GOT3 (cell line): ENCODE results near the gene APIP.
"Not testable (repeated sequence)": the region's sequence is repeated elsewhere in the genome, so short reads cannot be mapped to it uniquely, and the experiment has no call there.

Source experiments
- DNase-seq: peaks from one replicate; lab custom pipeline; 2025; ENCODE audit warnings: mixed read lengths; lab: John Stamatoyannopoulos, UW

The APIP gene

GRCh38 chr11:34926101-34926830 is 10.1 kb upstream of the APIP start:
- DNase-seq, result no peak

DNA sequence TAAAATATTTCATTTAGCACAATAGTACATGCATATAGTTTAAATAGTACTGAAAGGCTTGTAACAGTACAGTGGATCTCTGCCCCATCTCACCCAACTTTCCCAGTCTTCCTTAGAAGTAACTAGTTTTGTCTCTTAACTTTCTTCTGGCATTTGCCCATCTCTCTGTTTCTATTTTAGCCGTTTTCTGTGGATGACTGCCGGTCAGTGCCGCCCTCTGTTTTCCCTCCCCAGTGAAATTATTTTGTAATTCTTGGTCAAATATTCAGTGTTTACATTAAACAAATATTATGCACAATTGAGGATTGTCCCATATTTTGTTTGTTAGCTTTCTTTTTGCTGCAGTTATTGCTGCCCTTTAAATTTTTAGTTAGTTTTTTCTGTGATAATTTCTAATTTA is 8.5 kb upstream of the APIP start:
- no peak for DNase-seq

- no peak for DNase-seq
These were observed 5.0 kb upstream of the APIP start for GRCh38 chr11:34921156-34921555.

DNA sequence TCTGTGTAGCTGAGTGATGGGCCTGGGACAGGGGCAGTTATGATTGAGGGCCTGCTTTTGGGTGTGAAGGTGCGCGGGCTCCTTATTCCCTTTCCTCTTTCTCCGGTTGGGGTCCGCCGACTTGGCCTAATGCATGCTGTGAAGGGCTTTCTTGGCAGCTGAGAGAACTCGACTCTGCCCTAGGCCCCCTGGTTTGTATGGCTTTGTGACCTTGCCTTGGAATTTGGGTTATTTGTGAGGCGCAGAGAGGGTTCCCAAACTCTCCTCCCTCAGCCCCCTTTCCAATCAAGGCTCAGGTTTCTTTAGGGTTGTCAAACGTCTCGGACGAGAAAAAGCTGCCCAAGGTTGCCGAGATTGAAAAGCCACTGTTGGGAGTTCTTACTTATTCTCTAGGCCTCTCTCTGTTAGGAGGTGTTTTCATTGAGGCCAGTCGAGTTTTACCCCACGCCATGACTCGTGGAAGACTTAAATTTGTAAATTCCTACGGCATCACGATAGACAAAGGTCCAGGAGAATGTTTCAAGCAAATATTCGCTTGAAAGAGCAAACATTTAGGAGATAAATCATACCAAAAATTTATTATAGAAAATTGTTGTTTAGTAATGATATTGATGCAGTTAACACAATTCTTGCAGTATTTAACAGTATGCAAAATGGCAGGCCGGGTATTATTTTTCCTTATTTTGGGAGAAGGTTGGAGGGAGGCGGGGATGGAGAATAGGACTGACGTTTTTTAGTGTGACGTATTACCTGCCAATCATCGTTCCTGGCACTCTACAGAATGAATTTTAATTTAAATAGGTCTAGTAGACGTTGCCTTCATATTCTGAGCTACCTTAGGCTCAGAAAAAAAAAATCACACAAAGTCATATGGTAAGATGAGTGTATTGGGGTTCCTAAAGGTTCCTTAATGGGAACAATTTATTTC is 928 bp upstream of the APIP start:
- no peak for DNase-seq

GRCh38 chr11:34915136-34916014 is 804 bp downstream of the APIP start:
- DNase-seq, result no peak

- DNase-seq, result not testable (repeated sequence)
These were observed 2.6 kb downstream of the APIP start for GRCh38 chr11:34913556-34913955.

DNA sequence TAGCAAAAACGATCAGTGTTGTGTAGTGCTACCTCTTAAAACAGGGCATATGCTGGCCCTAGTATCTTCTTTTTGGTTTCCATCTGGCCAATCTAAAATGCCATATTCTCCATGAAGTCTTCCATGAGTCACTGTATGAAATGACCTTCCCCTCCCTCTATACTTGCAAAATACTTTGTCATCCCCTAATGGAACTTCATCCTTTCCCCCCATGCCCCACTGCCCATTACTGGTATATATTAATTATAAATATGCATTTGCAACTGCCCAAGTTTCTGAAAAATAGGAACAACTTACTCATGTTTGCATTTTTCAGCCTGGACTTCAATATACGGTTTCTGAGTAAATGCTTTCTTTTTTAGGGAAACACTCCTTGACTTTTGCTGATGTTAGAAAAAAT is 4.5 kb downstream of the APIP start:
- DNase-seq, result no peak

DNA sequence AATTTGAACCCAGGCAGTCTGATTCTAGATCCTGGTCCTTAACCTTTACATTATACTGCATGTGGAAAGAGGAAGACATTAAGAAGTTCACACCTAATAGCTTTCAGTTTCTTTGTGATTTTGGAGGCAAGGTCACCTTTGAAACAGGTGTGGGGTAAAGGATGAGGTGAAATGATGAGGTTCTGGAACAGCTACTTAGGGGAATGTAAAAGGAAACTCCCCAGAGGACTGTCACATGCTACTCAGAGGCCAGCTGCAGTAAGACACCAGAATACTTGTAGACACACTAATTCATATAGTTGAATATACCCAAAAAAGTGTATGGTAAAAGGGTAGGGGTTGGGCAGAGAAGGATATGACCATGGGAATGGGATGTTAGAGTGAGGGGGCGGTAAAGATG is 5.4 kb downstream of the APIP start:
- DNase-seq, result no peak

DNA sequence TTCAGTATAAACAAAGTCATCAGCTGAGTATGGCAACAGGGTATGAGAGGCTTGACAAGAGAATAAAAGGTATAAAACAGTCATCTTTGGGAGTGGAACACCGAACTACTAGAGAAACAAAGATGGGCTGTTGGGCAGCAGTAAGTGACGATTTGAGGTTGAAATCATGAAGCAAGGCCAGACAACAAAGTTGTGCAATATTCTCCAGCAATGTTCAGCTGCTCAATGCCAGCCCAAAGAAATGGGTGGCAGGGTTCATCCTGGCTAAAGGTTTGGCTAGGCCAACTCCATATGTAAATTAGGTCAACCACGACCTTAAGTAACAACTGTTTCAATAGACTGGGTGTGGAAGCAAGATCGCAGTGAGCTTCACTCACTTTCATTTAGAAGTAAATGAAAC is 6.2 kb downstream of the APIP start:
- no peak for DNase-seq

DNA sequence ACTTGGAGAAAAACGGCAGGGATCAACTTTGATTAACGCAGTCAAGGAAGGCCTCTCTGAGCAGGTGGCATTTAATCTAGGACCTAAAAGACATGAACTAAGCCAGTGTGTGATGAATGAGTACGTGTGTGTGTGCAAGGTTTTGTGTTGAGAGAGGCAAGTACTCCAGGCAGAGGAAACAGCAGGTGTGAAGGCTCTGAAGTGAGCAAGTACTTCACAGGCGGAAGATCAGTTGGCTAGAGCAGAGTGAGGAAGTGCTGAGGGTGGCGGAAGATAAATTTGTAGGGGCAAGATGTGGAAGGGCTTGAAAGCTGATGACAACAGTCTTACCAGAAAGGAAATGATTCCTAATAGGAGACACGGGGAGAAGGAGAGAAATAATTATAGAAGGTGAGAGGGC is 6.8 kb downstream of the APIP start:
- DNase-seq, result no peak

- DNase-seq, result no peak
These were observed 8.1 kb downstream of the APIP start for GRCh38 chr11:34907934-34908593.

GRCh38 chr11:34905666-34906065 is 10.5 kb downstream of the APIP start:
- DNase-seq, result no peak

DNA sequence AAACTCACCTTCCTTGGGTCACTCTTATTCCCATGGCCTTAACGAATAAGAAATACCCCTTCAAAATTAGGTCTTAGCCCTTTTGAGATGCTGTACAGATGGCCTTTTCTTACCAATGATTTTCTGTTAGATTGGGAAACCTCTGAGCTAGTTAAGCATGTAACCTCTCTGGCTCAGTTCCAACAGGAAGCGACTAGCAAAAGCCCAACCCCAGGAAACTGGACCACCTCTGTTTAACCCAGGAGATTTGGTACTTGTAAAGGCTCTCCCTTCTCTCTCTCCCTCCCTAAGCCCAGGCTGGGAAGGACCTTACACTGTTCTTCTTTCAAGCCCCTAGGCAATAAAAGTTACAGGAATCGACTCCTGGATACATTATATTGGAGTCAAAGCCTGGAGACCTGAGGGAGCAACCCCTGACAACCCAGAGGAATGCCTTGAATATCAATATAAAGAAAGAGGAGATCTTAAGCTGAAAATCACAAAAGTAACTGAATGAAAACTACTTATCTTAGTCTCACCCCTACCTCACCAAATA is 11.7 kb downstream of the APIP start:
- DNase-seq, result no peak

DNA sequence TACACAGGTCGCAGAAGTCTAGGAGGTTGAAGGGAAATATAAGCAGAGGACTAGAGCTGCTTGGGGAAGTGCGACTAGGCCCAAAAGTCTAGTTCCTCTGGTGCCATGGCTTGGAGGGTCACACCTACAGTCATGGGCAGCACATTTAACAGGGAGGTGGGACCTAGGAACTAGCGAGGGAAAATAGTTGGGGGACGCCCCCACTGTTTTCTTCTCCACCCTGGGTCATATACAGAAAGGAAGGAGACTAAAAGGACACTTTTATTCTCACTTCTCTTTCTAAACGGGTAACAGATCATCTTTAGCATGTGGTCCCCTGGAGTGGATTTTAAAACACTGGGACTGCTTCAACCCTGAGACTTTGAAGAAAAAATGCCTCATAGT is 16.6 kb downstream of the APIP start:
- DNase-seq, result no peak

DNA sequence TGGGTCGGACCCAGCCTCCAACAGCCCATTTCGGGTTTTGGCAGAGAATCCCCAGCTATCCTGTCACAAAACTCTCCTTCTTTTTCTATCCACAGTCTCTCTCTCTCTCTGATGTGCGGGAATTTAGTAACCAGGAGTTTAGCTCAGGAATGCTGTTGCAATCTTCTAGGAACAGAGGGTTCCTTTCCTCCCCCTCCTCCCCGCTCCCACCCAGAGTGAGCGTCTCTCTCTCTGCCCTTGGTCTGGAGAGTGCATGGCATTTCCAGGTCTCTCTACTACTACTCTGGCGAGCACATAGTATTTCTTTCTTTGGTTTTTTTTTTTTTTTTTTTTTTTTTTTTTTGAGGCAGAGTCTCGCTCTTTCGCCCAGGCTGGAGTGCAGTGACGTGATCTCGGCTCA is 17.7 kb downstream of the APIP start:
- no peak for DNase-seq

GRCh38 chr11:34897171-34897870 is 18.9 kb downstream of the APIP start:
- no peak for DNase-seq

DNA sequence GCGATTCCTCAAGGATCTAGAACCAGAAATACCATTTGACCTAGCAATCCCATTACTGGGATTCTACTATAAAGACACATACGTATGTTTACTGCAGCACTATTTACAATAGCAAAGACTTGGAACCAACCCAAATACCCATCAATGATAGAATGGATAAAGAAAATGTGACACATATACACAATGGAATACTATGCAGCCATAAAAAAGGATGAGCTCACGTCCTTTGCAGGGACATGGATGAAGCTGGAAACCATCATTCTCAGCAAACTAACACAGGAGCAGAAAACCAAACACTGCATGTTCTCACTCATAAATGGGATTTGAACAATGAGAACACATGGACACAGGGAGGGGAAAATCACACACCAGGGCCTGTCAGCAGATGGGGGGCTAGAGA is 20.0 kb downstream of the APIP start:
- not testable (repeated sequence) for DNase-seq

GRCh38 chr11:34893416-34893815 is 22.8 kb downstream of the APIP start:
- DNase-seq, result no peak

- no peak for DNase-seq
These were observed 24.6 kb downstream of the APIP start for GRCh38 chr11:34891611-34892010.

DNA sequence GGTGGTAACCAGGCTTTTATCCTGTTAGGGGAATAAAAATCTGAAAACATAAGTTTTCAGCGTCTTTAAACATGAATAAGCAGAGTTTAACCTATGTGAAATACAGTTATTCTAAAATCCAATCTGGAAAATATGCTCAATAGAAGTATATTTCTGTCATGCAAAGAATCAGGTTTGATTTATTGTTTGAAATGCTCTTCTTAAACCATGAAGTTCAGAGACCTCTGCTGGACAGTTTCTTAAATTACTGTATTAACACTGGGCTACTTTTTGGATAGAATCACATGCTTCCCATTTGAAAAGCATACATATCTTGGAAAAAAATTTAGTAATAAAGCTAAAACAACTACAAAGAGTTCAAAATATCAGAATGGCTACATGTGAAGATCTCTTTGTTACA is 25.4 kb downstream of the APIP start:
- DNase-seq, result no peak

DNA sequence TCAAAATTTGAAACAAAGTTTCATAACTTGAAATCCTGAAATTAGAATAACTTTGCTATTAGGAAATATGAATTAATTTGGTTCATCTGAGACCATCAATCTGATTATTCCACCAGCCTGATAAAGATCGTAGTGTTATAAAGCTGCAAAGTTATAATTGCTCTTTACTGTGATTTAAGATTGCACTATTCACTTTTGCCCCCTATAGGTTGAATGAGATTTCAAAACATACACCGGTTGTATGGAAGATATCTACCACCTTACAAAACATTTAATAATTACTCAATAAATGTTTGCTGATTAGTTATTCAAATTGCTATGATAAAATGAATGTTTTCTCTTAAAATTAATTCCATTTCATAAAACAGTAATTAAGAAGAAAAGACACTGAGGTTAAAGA is 26.1 kb downstream of the APIP start:
- DNase-seq, result no peak
